Activated effector memory CD4-positive, alpha-beta T cell treated with anti-CD3 and anti-CD28 coated beads, Interleukin-2, amount 50 U/mL, for 16 hours (primary cell): ENCODE measurements around the gene TANGO2.
A peak's percentile ranks its signal among the peaks of the same experiment; 100 is the strongest.
"Not testable (repeated sequence)": the region's sequence is repeated elsewhere in the genome, so short reads cannot be mapped to it uniquely, and the experiment has no call there.

Source experiments
- DNase-seq: peaks from one replicate; pipeline ENCODE4 v3.0.0-alpha.2; 2020

Gene TANGO2

DNA sequence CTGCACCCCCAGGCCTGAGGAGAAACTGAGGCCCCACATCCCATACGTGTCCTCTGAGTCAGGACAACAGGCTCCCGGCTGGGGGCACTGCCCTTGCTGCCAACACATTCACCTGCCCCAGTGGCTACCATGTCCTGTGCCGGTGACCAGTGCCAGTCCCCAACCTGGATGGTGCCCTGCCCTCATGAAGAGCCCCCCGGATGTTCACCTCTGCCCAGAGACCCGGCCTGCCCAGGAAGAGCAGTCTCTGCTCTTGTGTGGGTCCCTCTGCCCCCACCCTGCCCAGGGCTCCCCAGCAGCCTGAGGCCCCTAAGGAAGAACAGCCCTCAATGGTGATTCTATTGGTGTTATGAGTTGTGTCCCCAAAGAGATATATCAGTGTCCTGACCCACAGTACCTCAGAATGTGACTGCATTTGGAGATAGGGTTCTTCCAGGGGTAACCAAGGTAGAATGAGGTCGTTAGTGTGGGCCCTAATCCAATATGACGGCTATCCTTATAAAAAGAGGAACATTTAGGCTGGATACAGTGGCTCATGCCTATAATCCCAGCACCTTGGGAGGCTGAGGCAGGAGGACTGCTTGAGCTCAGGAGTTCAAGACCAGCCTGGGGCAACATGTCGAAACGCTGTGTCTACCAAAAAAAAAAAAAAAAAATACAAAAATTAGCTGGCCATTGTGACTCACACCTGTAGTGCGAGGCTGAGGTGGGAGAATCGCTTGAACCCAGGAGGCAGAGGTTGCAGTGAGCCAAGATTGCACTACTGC is 45.9 kb downstream of the TANGO2 start:
- DNase-seq: no peak

DNA sequence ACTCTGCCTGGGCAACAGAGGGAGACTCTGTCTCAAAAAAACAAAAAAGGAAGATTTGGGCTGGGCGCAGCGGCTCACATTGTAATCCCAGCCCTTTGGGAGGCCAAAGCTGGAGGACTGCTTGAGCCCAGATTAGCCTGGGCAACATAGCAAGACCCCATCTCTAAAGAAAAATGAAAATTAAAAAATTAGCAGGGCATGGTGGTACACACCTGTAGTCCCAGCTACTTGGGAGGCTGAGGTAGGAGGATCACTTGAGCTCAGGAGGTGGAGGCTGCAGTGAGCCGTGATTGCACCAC is 46.4 kb downstream of the TANGO2 start:
- not testable (repeated sequence) for DNase-seq

DNA sequence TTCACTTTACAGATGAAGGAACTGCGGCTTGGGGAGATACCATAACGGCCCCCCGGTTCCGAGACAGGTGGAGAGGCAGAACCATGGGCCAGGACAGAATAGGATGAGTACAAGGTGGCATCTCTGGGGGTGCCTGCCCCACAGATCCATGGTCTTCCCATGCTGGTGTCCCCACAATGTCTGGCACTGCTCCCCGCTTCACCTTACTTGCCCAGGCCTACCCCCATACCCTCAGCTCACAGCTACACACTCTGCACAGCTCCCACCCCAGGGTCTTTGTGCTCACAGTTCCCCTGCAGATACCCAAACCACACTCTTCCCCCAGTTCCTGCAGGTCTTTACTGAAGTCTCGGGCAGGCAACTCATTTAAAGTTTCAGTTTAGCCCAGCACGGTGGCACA is 47.7 kb downstream of the TANGO2 start:
- DNase-seq: no peak

DNA sequence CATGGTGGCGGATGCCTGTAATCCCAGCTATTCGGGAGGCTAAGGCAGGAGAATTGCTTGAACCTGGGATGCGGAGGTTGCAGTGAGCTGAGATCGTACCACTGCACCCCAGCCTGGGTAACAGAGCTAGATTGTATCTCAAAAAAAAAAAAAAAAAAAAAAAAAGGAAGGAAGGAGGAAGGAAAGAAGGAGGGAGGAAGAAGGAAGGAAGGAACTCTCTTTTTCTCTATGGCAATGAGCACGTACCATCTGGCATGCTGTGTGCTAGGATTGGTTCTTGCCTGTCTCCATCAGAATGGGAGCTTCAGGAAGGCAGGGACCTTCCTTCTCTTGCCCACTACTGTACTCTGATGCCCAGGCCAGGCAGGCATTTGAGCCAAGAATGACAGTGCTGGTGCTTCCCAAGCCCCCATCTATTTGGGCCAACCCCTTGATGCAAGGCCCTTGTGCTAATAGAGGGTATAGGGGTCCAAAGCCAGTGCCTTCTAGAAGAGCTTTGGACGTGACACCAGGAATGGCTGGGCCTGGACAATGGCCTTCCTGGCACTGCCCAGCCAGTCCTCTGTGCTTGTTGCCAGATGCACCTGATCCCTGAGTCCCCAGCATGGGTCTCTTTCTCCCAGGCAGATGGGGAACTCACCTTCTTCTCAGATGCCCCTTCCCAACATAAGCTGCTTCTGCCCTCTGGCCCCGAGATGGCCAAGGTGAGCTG is 48.6 kb downstream of the TANGO2 start:
- no peak for DNase-seq

DNA sequence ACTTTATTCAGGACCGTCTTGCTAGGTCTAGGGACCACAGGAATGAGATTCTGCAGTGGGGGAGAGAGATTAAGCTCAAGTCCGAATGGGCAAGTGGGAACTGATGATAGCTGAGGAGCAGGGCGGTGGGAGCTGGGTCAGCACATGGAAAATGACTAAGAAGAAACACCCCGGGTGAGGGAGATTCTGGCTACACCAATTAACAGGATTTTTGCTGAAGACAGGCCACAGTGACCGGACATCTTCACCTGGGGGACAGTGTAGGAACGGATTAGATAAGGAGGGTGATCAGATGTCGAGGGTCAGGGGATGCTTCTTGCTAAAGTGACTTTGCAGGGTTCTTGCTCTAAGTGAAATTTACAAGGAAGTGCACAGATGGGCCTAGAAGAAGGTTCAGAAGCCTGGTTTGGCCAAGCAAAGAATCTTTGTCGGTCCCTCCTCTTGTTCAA is 50.6 kb downstream of the TANGO2 start:
- no peak for DNase-seq

DNA sequence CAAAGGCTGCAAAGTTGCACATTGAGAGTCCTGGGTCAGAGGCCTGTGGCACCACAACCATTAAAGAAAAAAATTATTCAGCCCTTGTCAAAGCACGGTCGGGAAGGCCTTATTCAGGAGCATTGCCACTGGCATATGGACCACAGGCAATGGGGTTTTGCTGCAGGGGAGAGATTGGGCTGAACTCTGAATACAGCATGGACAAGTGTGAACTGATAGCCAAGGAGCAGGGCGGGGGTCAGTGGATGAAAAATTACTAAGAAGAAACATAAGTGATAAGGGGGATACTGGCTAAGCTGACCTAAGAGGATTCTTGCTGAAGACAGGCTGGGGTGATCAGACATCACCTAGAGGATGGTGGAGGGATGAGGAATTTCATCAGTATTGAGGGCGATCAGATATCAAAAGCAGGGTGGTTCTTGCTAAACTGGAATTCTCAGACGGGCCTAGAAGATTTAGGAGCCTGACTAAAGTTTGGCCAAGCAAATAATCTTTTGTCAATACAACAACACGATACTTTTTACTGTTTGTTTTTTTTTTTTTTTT is 55.8 kb downstream of the TANGO2 start:
- no peak for DNase-seq

DNA sequence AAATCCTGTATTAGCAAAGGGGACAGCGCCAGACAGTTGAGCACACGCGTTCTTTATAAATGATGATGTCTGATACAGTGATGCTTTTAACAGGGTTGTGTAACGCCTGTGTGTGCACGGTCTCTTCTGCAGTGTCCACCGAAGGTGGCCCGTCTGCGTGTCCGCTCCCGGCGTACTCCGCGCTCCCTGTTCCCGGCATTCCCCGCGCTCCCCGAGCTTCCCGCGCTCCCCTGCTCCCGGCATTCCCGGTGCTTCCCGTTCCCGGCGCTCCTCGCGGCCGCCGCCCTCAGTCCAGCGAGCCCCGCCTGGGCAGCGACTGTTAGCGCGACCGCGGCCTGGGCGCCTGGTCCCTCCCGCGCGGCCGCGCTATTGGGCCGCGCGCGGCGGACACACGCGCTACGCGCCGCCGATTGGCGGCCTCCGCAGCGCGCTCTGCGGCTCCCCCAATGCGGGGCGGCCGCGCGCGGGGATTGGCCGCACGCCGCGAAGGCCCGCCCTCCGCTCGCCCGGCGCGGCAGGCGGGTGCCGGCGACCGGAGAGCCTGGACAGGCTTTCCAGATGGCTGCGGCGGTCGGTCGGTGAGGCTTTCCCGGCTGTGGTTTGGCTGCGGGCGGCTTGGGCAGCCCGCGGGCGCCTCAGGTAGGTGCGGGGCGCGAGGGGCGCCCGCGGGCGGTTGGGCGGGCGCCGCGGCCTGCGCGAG is 59.0 kb downstream of the TANGO2 start, which contains the start of gene DGCR8:
Gene DGCR8 (plus strand): TSS at position 497 of the 700 bp plus-strand sequence. CDS start 5,723 bp downstream, outside the sequence.
- peak; percentile 90 for DNase-seq

DNA sequence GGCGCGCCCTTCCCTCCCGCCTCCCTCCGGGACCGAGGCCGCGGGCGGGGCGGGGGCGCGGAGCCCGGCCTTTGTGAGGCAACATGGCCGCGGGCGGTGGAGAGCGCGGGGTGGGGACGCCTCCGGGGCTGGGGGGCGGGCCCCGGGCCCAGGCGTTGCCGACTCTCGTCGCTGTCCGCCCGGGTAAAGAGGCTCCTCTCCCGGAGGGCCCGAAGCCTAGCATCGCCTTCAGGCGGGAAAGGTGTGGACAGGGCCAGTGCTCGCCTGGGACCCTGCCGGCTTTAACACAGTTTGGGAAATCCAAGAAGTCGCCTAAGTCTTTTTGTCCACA is 59.5 kb downstream of the TANGO2 start:
- DNase-seq: peak; percentile 92

DNA sequence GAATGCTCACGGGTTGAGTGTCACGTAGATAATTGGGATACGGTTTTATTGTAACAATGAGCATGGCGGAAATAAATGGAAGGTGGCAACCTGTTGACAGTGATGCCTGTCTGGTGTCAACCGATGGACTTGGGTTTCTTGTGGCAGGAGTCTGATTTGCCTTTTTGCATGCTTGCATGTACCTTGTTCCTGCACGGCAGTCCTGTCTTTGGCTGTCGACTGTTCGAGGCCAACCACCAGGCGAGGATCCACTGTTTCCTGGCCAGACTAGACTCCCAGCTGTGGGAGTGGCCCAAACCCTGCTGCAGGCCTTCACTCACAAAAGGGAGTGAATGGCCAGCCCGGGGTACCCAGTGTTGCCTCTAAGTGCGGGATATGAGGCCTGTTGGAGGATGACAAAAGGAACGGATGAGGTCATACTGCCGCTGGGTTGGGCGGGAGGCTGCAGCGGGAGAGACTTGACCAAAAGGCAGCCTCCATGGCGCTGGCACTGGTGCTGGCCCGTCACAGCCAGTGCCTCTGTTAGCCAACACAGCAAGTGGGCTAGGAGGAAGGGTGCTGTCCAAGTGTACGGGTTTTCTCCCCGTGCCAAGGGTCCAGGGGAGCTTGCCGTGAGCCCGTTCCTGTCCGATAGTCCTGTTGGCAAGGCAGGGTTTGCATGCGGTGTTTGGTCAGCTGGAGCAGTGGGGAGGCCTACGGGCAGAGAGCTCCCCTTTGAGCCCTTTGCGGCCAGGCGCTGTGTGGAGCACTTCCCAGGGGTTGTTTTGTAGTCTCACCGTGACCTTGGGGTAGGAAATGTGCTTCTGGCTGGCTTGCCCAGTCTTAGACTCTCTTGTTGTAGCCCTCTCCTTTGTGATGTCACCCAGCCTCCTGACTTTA is 60.1 kb downstream of the TANGO2 start:
- DNase-seq: no peak

DNA sequence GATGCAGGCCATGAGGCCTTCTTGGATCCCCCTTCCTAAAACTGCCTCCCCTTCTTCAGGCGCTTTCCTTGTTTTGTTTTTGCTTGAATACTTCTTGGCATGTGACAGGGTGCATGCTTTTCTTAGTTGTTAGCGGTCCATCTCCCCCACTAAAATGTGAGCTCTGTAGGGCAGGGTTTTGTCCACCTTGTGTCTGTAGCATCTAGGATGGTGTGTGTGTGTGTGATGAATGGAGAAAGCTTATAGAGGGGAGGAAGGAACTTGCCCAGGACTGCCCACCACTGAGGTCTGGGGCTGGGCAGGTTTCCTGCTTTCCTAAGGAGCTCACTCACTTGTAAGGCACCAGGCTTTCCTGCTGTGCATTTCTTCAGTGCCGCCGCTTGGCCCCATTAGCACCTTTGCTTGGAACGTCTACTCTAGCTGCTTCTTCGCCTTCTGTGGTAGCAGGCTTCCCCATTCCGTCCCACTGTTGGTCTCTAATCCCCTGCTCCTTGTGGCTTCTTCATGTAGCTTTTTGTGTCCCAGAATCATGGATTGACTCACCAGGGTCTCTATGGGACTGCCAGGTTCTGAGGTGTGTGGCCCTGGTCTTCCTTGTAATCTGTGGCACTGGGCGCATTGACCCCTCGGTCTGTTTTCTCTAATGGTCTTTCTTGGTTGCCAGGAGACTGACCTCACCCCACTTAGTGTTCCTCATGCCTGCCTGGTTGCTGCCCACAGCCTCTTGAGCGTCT is 62.4 kb downstream of the TANGO2 start:
- DNase-seq: no peak

DNA sequence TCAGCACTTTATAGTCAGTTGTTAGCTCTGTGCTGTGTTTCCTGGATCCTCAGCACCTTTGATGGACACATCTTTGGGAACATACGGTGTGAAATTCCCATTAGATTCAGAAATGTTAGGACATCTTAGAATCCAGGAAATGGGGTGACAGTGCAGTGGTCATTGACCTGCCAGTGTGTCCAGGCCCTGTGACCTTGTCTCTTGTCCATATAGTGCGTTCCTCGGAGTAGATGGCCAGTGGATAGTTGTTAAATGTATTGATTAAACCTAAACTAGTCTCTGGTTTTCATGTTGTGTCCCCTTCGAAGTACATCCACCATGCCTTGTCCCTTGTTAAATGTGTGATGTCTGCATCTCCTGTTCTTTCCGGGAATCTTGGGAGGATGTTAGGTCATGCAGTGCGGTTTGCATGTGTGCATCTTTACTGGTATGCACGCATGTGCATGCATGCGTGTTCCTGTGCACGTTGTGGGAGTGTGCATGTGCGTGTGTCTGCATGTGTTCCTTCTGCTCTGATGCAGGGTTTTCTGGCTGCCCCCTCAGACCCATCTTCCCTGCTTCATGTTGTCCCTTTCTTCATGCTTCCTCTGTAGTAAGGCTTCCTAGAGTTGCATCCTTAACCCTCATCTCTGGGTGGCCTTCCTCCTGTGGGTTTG is 63.1 kb downstream of the TANGO2 start:
- no peak for DNase-seq

DNA sequence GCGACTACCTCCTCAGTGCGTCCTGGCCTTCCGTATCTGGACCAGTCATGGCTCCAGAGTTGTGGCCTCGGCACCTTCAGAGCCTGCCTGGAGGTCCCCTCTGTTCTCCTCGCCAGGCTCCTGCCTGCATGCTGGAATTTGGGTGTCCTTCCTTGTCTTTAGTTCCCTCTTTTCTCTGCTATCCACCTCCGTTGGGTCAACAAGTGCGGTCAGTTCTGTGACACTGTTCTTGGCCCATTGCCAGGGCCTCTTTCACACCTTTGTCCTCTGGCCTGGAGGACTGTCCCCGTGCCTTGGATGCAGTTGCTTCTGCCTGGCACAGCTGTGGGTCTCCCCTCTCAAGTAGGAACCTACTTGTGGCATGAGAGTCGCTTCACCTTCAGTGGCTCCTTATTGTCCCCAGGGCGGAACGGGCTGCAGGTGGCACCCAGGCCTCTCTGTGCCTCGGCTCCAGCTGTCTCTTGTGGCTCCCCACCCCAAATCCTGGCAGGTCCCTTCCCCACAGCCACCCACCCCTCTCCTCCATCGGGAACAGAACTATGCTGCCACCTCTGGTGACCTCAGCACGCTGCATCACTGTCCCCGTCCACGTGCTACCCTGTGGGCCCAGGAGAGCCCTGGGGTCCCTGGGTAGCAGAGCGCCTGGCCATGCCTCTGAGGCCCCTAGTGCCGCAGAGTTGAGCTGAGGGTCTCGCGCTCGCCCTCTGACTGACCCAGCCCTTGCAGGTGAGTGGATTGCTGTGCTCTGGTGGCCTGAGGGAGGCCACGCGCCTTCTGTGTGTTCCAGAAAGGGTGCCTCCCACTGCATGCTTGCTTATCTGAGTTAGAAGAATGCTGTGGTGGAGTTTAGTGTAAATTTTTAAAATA is 63.9 kb downstream of the TANGO2 start:
- DNase-seq: no peak

DNA sequence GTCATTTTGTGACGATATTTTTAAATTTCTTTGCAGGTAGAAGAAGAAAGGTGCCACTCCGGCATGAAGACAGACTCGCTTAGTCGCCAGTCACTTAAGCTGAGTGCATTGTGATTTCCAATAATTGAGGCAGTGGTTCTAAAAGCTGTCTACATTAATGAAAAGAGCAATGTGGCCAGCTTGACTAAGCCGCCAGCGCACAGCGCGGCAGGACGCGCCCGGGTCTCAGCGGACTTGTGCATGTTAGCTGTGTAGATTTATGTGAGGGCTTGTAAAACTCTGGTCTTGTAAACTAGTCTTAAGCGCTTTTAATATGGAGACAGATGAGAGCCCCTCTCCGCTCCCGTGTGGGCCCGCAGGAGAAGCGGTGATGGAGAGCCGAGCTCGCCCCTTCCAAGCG is 64.7 kb downstream of the TANGO2 start:
- DNase-seq: no peak

DNA sequence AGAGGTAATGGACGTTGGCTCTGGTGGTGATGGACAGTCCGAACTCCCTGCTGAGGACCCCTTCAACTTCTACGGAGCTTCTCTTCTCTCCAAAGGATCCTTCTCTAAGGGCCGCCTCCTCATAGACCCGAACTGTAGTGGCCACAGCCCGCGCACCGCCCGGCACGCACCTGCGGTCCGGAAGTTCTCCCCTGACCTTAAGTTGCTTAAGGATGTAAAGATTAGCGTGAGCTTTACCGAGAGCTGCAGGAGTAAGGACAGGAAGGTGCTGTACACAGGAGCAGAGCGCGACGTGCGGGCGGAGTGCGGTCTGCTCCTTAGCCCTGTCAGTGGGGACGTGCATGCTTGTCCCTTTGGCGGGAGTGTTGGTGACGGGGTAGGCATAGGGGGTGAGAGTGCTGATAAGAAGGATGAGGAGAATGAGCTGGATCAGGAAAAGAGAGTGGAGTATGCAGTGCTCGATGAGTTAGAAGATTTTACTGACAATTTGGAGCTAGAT is 65.2 kb downstream of the TANGO2 start:
- DNase-seq: no peak

DNA sequence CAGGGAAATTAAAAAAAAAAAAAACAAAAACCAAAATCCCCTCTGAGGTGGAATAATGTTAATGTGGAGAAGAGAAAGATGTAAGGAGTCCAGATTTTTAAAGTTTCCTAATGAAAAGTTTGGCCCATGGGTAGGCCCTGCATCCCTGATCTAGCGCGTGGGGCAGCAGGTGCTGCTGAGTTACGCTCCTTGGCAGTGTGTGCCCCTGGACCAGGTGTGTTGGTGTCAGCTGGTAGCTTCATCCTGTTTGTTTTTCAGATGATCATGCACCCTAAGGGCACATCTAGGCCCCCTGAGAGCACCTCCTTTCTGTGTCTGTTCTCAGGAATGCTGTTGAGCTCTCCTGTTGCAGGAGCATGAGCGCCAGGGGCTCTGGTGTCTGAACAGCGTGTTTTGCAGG is 65.9 kb downstream of the TANGO2 start:
- DNase-seq: no peak

DNA sequence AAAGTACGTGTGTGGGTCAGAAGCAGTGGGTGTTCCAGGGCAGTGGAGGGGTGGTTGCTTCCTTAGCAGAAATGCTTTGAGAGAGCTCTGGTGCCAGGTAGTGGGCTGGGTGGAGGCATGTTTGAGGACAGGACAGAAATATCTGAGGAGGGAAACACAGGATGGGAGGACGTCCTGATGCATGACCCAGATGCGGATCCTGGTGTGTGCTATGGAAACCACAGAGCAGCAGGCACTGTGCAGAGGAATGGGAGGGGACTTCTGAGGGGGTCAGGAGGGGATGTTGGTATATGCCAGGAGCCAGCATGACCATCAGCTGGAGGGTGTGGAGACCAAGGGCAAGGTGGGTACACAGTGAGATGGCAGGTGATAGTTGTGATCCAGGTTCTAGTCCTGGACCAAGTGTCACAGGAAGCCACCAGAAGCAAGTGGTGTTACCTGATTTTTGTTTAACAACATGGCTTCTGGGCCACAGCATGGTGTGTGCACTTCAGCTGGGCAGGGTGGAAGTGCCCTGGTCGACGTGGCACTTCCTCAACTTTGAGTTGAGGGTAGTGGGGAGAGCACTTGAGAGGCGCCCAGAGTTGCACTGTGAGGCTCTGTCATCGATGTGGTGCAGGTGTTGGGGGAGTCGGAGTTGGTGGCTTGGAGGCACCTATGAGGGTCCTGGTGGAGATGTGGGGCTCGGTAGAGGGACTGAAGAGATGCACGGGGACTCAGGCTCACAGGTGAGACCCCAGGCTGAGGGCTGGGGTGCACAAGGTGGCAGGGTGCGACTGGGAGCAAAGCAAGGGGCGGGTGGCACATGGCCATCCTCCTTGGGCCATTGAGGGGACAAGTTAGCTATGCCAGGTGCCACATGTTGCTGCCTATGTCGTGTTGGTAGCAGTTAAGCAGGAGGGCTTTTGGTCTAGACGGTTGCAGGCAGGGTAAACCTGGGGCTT is 66.7 kb downstream of the TANGO2 start:
- DNase-seq: no peak

DNA sequence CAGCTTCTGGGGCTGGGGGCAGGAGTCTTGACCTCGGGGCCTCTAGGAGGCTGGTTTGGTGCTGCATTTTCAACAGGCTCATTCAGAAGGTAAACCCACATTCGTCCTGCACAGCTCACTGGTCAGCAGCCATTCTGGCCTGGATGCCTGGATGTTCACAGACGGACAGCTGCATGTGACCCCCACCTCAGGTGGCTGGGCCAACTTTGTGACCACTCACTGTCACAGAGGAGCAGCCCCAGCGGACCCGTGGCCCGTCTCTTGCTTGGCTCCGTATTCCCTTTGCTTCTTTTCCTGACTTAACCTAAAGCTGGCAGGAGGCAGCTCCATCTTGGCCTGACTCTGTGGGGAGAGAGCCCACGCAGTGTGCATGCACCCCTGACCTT is 67.3 kb downstream of the TANGO2 start:
- no peak for DNase-seq

DNA sequence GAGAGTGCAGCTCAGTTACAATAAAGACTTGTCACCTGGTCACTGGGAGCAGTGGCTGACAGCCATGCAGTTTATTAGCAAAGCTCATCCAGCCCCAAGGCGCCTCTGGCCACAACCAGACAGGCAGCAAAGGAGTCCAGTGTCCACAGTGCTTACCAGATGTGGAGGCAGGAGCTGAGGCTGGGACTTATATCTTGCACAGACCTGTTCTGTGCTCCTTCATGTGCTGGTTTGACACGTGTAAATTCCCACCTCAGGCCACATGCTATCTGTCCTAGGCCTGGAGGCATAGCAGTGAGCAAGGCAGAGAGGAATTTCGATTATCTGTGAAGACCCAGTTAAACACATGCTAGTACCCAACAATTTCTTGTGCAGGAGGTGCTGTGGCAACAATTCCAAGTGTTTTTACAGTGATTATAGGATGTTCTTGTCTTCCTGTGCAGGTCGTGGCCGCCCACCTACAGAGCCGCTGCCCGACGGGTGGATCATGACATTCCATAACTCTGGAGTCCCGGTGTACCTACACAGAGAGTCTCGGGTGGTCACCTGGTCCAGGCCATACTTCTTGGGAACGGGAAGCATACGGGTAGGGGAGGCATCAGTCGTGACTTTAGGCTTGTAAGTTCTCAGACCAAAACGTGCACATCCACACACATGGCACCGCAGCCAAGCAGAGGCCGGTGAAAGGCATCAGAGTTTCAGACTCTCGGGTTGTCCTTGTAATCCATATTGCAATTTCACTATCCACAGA is 68.5 kb downstream of the TANGO2 start:
- DNase-seq: no peak
